ENCODE measurements around the gene PTPRC. TPM values are rescaled to one million over a fixed set of nuclear protein-coding genes. Genes with fewer than 3 reads are reported as not detected.
A peak's percentile ranks its signal among the peaks of the same experiment; 100 is the strongest.

The PTPRC gene
- total RNA-seq, 2 experiments from 2014 or later = 475 to 499 TPM

DNA sequence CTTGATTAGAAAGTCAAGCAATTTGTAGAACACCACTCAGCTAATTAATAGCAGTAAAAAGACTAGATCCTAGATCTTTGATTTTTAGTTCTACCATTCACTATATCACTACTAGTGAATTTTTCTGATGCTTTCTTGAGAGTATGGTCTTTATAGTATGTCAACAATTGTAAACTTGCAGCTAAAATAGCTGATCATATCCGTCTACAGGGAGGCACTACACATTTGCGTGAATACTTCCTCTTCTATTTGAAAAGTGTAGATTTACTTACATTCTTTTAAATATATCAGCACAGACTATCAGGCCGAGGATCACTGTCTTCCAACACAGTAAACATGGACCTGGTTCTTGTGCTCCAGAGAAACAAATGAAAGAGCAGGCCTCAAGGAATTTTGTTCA is 18.6 kb upstream of the PTPRC start:
- no peak for ATAC-seq
- peaks cover 2% of the 10 kb centered on the region for H3K9me3 Mint-ChIP-seq
- H3K27ac Mint-ChIP-seq = peak overlapping the region; percentile 99
- peaks cover 10% of the 10 kb centered on the region for H3K36me3 Mint-ChIP-seq (ENCODE audit: low read depth)
- POLR2A ChIA-PET = interaction anchor here (0.8 to 7.4 kb wide), 15 partner anchors 9 to 100 kb away, joined by 3 to 118 read pairs (median 4); partner anchors contain the start of gene PTPRC
- no peaks in the 10 kb centered on the region for H3K27me3 Mint-ChIP-seq
- TF ChIP-seq, protein P1, sequence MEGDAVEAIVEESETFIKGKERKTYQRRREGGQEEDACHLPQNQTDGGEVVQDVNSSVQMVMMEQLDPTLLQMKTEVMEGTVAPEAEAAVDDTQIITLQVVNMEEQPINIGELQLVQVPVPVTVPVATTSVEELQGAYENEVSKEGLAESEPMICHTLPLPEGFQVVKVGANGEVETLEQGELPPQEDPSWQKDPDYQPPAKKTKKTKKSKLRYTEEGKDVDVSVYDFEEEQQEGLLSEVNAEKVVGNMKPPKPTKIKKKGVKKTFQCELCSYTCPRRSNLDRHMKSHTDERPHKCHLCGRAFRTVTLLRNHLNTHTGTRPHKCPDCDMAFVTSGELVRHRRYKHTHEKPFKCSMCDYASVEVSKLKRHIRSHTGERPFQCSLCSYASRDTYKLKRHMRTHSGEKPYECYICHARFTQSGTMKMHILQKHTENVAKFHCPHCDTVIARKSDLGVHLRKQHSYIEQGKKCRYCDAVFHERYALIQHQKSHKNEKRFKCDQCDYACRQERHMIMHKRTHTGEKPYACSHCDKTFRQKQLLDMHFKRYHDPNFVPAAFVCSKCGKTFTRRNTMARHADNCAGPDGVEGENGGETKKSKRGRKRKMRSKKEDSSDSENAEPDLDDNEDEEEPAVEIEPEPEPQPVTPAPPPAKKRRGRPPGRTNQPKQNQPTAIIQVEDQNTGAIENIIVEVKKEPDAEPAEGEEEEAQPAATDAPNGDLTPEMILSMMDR (IDR thresholded peaks at IDR 0.05) = no peak
- peaks cover 83% of the 10 kb centered on the region for H3K4me1 Mint-ChIP-seq (ENCODE audit: low read depth)
- intact Hi-C loops (cut with micrococcal nuclease) = loop anchor here (2.0 to 5.0 kb wide), 3 partner anchors 17 to 98 kb away; no protein-coding TSS in a partner anchor
- H3K4me3 Mint-ChIP-seq = peak overlapping the region; percentile 75
- CTCF ChIA-PET = interaction anchor here (1.2 to 7.4 kb wide), 8 partner anchors 10 to 101 kb away, joined by 3 to 95 read pairs (median 4); partner anchors contain the start of gene PTPRC
- no peak for DNase-seq

DNA sequence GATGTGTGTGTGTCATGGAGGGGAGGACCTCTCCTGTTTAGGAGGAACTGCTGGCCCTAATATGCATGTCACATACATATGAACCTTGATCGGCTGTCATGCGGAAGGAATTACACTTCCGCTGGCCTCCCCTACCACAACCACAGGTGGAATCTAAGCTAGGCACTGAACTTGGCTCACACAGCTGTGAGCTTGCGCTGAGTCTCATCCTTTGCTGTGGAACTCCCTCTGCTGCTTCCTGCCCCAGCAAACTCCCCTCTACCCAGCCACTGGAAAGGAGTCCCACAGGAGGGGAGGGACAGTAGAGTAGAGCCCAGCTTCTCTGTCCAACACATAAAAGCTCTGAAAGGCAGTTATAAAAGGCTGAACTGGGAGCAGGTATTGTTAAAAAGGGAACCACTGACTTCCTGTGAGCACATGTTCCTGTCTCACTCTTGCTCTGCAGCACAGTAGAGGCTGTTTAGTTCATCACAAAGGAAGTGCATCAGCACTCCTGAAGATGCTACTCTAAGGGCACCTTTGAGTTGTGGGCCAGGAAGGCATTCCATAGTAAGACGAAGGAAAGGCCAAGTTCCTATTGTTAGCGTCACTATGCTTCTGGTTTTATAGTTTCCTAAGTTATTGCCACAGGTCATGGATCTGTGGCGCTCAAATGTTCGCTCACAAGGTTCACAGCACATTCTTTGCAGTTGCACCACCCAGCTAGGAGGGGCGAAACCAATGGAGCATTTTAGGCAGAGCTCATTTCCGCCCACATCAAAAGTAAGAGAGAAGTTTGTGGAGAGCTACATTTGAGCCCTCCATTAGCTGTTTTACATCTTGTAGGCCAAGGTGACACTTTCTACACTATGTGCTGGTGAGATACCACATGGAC is 17.7 kb upstream of the PTPRC start:
- TF ChIP-seq, protein P1 (IDR thresholded peaks at IDR 0.05) = no peak
- H3K27ac Mint-ChIP-seq = peak overlapping the region; percentile 99
- H3K4me3 Mint-ChIP-seq = peak overlapping the region; percentile 75
- peak; percentile 89 for DNase-seq
- ChIA-PET POLR2A (interaction anchor here (0.8 to 7.4 kb wide), 20 partner anchors 10 to 101 kb away, joined by 3 to 118 read pairs (median 4); partner anchors contain the start of gene PTPRC), CTCF (interaction anchor here (0.9 to 7.4 kb wide), 18 partner anchors 8 to 102 kb away, joined by 3 to 95 read pairs (median 3); partner anchors contain the start of gene PTPRC)
- peaks cover 83% of the 10 kb centered on the region for H3K4me1 Mint-ChIP-seq (ENCODE audit: low read depth)
- H3K9me3 Mint-ChIP-seq = peaks cover 2% of the 10 kb centered on the region
- intact Hi-C loops (cut with micrococcal nuclease) = loop anchor here (2.0 to 5.0 kb wide), 3 partner anchors 16 to 99 kb away; no protein-coding TSS in a partner anchor
- peak; percentile 74 for ATAC-seq
- H3K36me3 Mint-ChIP-seq (ENCODE audit: low read depth) = peaks cover 11% of the 10 kb centered on the region
- no peaks in the 10 kb centered on the region for H3K27me3 Mint-ChIP-seq

DNA sequence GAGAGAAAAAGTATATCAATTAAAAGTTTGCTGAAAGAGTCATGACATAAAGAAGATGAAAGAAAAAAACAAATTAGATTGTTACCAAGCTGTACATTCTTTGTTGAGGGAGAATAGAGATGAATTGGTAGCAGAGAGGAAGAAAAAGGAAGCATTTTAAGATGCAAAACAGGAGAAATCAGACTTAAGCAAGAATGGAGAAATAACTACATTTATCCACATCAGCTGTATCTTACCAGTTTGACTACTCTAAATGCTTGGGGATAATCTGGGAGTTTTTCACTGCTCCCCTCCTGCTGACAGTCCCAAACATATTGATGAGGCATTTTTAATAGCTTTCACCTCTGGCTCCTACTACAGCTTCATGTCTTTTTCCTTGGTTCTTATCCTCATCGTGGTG is 16.8 kb upstream of the PTPRC start:
- CTCF ChIA-PET = interaction anchor here (1.1 to 7.4 kb wide), 11 partner anchors 9 to 102 kb away, joined by 3 to 95 read pairs (median 5); partner anchors contain the start of gene PTPRC
- intact Hi-C loops (cut with micrococcal nuclease) = loop anchor here (5.0 kb wide), 2 partner anchors 35 to 100 kb away; no protein-coding TSS in a partner anchor
- H3K4me3 Mint-ChIP-seq = peak overlapping the region; percentile 75
- no peak for DNase-seq
- peaks cover 3% of the 10 kb centered on the region for H3K9me3 Mint-ChIP-seq
- peak overlapping the region; percentile 99 for H3K27ac Mint-ChIP-seq
- TF ChIP-seq, protein P1 (IDR thresholded peaks at IDR 0.05) = no peak
- no peaks in the 10 kb centered on the region for H3K27me3 Mint-ChIP-seq
- H3K4me1 Mint-ChIP-seq (ENCODE audit: low read depth) = peaks cover 85% of the 10 kb centered on the region
- ATAC-seq = no peak
- POLR2A ChIA-PET = interaction anchor here (0.9 to 7.4 kb wide), 12 partner anchors 11 to 102 kb away, joined by 3 to 118 read pairs (median 7); partner anchors contain the start of gene PTPRC
- peaks cover 18% of the 10 kb centered on the region for H3K36me3 Mint-ChIP-seq (ENCODE audit: low read depth)

DNA sequence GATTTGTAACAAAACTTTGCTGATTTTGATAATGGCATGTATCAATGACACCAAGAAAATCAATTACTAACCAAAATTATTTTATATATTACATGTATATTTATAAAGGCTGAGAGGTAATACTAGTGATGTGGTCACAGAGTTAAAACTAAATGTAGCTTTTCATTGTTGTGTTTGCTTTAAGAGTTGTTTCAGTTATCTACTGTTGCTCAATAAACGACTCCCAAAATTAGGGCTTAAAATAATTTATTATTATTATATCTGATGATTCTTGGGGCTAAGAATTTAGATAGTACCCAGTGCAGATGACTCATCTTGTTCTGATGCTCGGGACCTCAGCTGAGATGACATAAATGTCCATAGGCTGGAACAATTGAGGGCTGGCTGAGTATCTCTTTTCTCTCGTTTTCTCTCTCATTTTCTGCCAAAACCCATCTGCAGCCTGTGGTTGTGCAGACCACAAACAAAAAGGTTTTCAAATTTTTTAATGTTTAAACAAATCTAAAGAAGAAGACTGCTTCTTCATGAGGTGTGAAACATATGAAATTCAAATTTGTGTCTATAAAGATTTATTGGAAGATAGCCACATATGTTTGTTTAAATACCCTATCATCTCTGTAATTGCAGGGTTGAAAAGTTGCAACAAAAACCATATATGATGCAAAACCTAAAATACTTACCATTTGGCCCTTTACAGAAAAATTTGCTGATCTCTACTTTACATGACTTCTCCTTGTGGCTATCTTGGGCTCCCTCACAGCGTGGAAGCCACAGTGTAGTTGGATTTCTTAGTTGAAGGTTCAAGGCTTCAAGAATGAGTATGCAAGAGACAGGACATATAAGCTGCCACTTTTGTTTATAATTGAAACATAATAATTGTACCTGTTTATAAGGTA is 14.8 kb upstream of the PTPRC start:
- TF ChIP-seq, protein P1 (IDR thresholded peaks at IDR 0.05) = no peak
- H3K4me1 Mint-ChIP-seq (ENCODE audit: low read depth) = peaks cover 90% of the 10 kb centered on the region
- ChIA-PET CTCF (interaction anchor here (0.9 to 7.4 kb wide), 7 partner anchors 9 to 100 kb away, joined by 3 to 95 read pairs (median 5); partner anchors contain the start of gene PTPRC), POLR2A (interaction anchor here (0.8 to 7.4 kb wide), 8 partner anchors 13 to 105 kb away, joined by 3 to 118 read pairs (median 4); partner anchors contain the start of gene PTPRC)
- ATAC-seq (no peak), DNase-seq (peak; percentile 55)
- peak overlapping the region; percentile 99 for H3K27ac Mint-ChIP-seq
- peaks cover 27% of the 10 kb centered on the region for H3K36me3 Mint-ChIP-seq (ENCODE audit: low read depth)
- H3K4me3 Mint-ChIP-seq = peak overlapping the region; percentile 34
- peaks cover 1% of the 10 kb centered on the region for H3K9me3 Mint-ChIP-seq
- intact Hi-C loops (cut with micrococcal nuclease) = loop anchor here (5.0 kb wide), 2 partner anchors 33 to 102 kb away; no protein-coding TSS in a partner anchor
- no peaks in the 10 kb centered on the region for H3K27me3 Mint-ChIP-seq

Data from activated CD8-positive, alpha-beta T cell treated with anti-CD3 and anti-CD28 coated beads for 36 hours (primary cell).